Large intestine (tissue), 12 donors: ENCODE results near the gene DCAF11. TPM values are rescaled to one million over a fixed set of nuclear protein-coding genes. Genes with fewer than 3 reads are reported as not detected.
A peak's percentile ranks its signal among the peaks of the same experiment; 100 is the strongest.

Experiments
- DNase-seq, 2 donors: peaks; one replicate each; pipeline versions ENCODE4 v3.0.0 to v3.0.0-alpha.2; 2013
- H3K27ac ChIP-seq: one replicate; pipeline ENCODE4 v1.5.1; 2013; ENCODE audit warnings: low read length
- H3K27me3 ChIP-seq: 2 replicates; pipeline ENCODE4 v1.6.1; 2013; ENCODE audit warnings: low read length; ENCODE audit not compliant: control insufficient read depth, insufficient read depth
- H3K36me3 ChIP-seq: 2 replicates; pipeline ENCODE4 v1.6.1; 2013; ENCODE audit warnings: low read length; ENCODE audit not compliant: control insufficient read depth, insufficient read depth
- H3K4me1 ChIP-seq: one replicate; pipeline ENCODE4 v1.6.1; 2013; ENCODE audit warnings: low read length; ENCODE audit not compliant: control insufficient read depth, insufficient read depth
- H3K4me3 ChIP-seq: one replicate; pipeline ENCODE4 v1.5.1; 2013; ENCODE audit warnings: low read length
- H3K9me3 ChIP-seq: one replicate; pipeline ENCODE4 v1.6.1; 2013; ENCODE audit warnings: mild to moderate bottlenecking, low read depth, low read length, moderate library complexity; ENCODE audit not compliant: control insufficient read depth
- WGBS: methylation state at CpG from one replicate; pipeline ENCODE4 v1.1.5; 2013; ENCODE audit warnings: low lambda C conversion rate; ENCODE audit not compliant: insufficient coverage; 5-methylcytosine and 5-hydroxymethylcytosine counted together
- long read RNA-seq, 11 donors: transcript quantifications; one replicate each; lab custom pipeline, GENCODE V29; 2026
- polyA plus RNA-seq: library from polyadenylated mRNA; unstranded; fragments of 120-200 nt; gene quantifications from one replicate; pipeline ENCODE4 v1.2.1, GENCODE V29; 2013

Gene DCAF11
- 98.9 TPM for polyA plus RNA-seq
- long read RNA-seq, donor 1, partial matches to known transcripts = 10 of 10 reads
- long read RNA-seq, donor 1, other reads (novel, unspliced or antisense) = 0 of 10 reads
- long read RNA-seq, donor 2, full-length matches to known transcripts = 7 of 41 reads
- long read RNA-seq, donor 2, partial matches to known transcripts = 34 of 41 reads
- long read RNA-seq, donor 2, other reads (novel, unspliced or antisense) = 0 of 41 reads
- long read RNA-seq, donor 3 = 0 reads
- long read RNA-seq, donor 4 = 0 reads
- long read RNA-seq, donor 5, full-length matches to known transcripts = 3 of 3 reads
- long read RNA-seq, donor 5, partial matches to known transcripts = 0 of 3 reads
- long read RNA-seq, donor 5, other reads (novel, unspliced or antisense) = 0 of 3 reads
- long read RNA-seq, donor 6, full-length matches to known transcripts = 8 of 28 reads
- long read RNA-seq, donor 6, partial matches to known transcripts = 20 of 28 reads
- long read RNA-seq, donor 6, other reads (novel, unspliced or antisense) = 0 of 28 reads
- long read RNA-seq, donor 7, full-length matches to known transcripts = 2 of 2 reads
- long read RNA-seq, donor 7, partial matches to known transcripts = 0 of 2 reads
- long read RNA-seq, donor 7, other reads (novel, unspliced or antisense) = 0 of 2 reads
- long read RNA-seq, donor 8, full-length matches to known transcripts = 11 of 16 reads
- long read RNA-seq, donor 8, partial matches to known transcripts = 0 of 16 reads
- long read RNA-seq, donor 8, other reads (novel, unspliced or antisense) = 5 of 16 reads
- long read RNA-seq, donor 9, full-length matches to known transcripts = 8 of 8 reads
- long read RNA-seq, donor 9, partial matches to known transcripts = 0 of 8 reads
- long read RNA-seq, donor 9, other reads (novel, unspliced or antisense) = 0 of 8 reads
- long read RNA-seq, donor 10, full-length matches to known transcripts = 8 of 8 reads
- long read RNA-seq, donor 10, partial matches to known transcripts = 0 of 8 reads
- long read RNA-seq, donor 10, other reads (novel, unspliced or antisense) = 0 of 8 reads
- long read RNA-seq, donor 11, full-length matches to known transcripts = 11 of 29 reads
- long read RNA-seq, donor 11, partial matches to known transcripts = 18 of 29 reads
- long read RNA-seq, donor 11, other reads (novel, unspliced or antisense) = 0 of 29 reads

- no CpG with 5 or more reads among the region's 65 CpGs for WGBS
- Histone ChIP-seq H3K9me3 (no peaks in the 10 kb centered on the region), H3K27me3 (no peaks in the 10 kb centered on the region), H3K27ac (peak within 1 kb of the TSS; percentile 96), H3K36me3 (peaks cover 29% of the 10 kb centered on the region), H3K4me3 (peak within 1 kb of the TSS; percentile 67), H3K4me1 (peaks cover 15% of the 10 kb centered on the region)
- peak; percentile 100 for DNase-seq
Measured at GRCh38 chr14:24114532-24115421, at the start of gene DCAF11, which contains the start of gene NRL. Gene DCAF11 (plus strand): TSS chr14:24114777. CDS start chr14:24115595, 818 bp downstream. Gene NRL (minus strand): TSS chr14:24114949. CDS start chr14:24082848, 32,101 bp downstream.

- Histone ChIP-seq H3K27ac (no peak overlapping the region), H3K4me1 (peaks cover 58% of the 10 kb centered on the region), H3K36me3 (no peaks in the 10 kb centered on the region), H3K9me3 (no peaks in the 10 kb centered on the region), H3K27me3 (no peaks in the 10 kb centered on the region), H3K4me3 (no peak overlapping the region)
- no peak for DNase-seq
- WGBS = no CpG with 5 or more reads among the region's 15 CpGs
Measured at GRCh38 chr14:24064856-24065255, 49.7 kb upstream of the DCAF11 start.

GRCh38 chr14:24065408-24065807 lies 49.2 kb upstream of the DCAF11 start:
- Histone ChIP-seq H3K36me3 (no peaks in the 10 kb centered on the region), H3K27ac (no peak overlapping the region), H3K4me3 (no peak overlapping the region), H3K4me1 (peaks cover 56% of the 10 kb centered on the region), H3K9me3 (no peaks in the 10 kb centered on the region), H3K27me3 (no peaks in the 10 kb centered on the region)
- DNase-seq = no peak
- WGBS = no CpG with 5 or more reads among the region's 8 CpGs

DNA sequence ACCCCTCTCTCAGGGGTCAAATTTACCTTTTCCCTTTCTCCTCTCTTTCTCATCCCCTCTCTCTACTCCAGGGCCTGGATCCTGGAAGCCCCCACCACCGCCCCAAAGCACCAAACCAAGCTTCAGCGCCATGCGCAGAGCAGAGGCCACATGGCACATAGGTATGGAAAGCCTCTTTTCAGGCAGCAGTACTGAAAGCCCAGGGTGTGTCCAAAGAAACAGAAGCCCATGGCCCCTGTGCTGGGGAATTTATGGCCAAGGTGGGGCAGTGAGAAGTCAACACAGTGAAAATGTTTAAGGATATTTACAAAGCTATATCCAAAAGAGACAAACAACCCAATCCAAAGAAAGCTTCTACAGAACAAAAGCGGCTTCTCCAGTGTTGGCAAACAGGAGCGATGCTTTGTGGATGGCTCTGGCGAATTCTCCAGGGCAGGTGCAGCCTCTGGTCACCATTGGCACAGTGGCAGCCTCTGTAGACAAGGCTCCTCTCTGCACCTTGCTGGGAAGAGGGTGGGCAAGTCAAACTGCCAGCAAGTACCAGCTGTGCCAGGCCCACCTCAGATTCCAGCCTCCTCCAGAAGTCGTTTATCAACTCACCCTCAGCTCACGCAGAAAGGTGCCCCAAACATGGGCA lies 48.0 kb upstream of the DCAF11 start:
- no peaks in the 10 kb centered on the region for H3K27me3 ChIP-seq
- H3K27ac ChIP-seq = peak overlapping the region; percentile 70
- peak; percentile 37 to 61 for DNase-seq
- no peaks in the 10 kb centered on the region for H3K9me3 ChIP-seq
- WGBS = no CpG with 5 or more reads among the region's 8 CpGs
- peaks cover 44% of the 10 kb centered on the region for H3K4me1 ChIP-seq
- no peaks in the 10 kb centered on the region for H3K36me3 ChIP-seq
- H3K4me3 ChIP-seq = no peak overlapping the region

GRCh38 chr14:24067133-24068082 lies 47.2 kb upstream of the DCAF11 start:
- DNase-seq = peak; percentile 43 to 61
- WGBS = no CpG with 5 or more reads among the region's 12 CpGs
- peak overlapping the region; percentile 70 for H3K27ac ChIP-seq

DNA sequence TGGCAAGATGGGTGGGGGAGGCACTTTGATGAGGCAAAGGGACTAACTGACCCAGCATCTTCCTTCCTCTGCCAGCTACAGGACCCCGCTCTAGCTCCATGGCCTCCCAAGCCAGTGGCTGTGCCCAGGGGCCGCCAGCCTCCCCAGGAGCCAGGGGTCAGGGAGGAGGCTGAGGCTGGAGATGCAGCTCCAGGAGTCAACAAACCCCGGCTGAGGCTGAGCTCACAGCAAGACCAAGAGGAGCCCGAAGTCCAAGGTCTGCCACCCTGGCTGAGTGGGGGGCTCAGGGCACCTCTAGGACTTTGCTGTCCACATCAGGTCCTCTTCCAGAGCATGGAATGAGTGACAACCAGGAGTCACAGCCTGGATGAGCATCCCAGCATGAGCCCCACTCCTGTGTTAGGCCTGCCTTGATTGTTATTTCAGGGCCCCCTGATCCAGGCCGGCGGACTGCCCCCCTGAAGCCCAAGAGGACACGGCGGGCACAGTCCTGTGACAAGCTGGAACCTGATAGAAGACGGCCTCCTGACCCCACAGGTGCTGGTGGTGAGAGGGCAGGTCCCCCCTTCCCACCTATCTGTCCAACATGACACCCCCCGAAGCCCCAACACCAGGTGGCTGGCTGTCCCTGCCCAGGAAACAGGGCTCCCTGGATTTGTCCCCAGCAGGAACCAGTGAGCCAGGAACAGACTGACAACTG lies 45.7 kb upstream of the DCAF11 start:
- H3K9me3 ChIP-seq = no peaks in the 10 kb centered on the region
- no peaks in the 10 kb centered on the region for H3K27me3 ChIP-seq
- no peak overlapping the region for H3K27ac ChIP-seq
- no peak for DNase-seq
- H3K4me3 ChIP-seq = no peak overlapping the region
- H3K4me1 ChIP-seq = peaks cover 41% of the 10 kb centered on the region
- no peaks in the 10 kb centered on the region for H3K36me3 ChIP-seq
- no CpG with 5 or more reads among the region's 10 CpGs for whole genome bisulfite sequencing

More at GRCh38 chr14:24067133-24068082, 47.2 kb upstream of the DCAF11 start:
- no peaks in the 10 kb centered on the region for H3K36me3 ChIP-seq
- H3K4me3 ChIP-seq = no peak overlapping the region
- no peaks in the 10 kb centered on the region for H3K9me3 ChIP-seq
- H3K4me1 ChIP-seq = peaks cover 36% of the 10 kb centered on the region
- no peaks in the 10 kb centered on the region for H3K27me3 ChIP-seq

GRCh38 chr14:24069411-24069735 lies 45.2 kb upstream of the DCAF11 start:
- no peak for DNase-seq
- H3K4me1 ChIP-seq = peaks cover 46% of the 10 kb centered on the region
- no CpG with 5 or more reads among the region's 6 CpGs for WGBS

GRCh38 chr14:24070285-24071143 lies 44.1 kb upstream of the DCAF11 start:
- DNase-seq = no peak
- Histone ChIP-seq H3K36me3 (no peaks in the 10 kb centered on the region), H3K9me3 (no peaks in the 10 kb centered on the region), H3K27ac (no peak overlapping the region), H3K4me3 (no peak overlapping the region), H3K4me1 (peaks cover 53% of the 10 kb centered on the region), H3K27me3 (no peaks in the 10 kb centered on the region)
- 100% methylated on average over 1 of the region's 10 CpGs for WGBS

More at GRCh38 chr14:24069411-24069735, 45.2 kb upstream of the DCAF11 start:
- H3K27ac ChIP-seq = no peak overlapping the region
- no peak overlapping the region for H3K4me3 ChIP-seq
- H3K9me3 ChIP-seq = no peaks in the 10 kb centered on the region
- H3K27me3 ChIP-seq = no peaks in the 10 kb centered on the region
- H3K36me3 ChIP-seq = no peaks in the 10 kb centered on the region
